Ascending aorta (tissue), 2 donors: Measurements from ENCODE around the gene ARHGAP25. TPM values are rescaled to one million over a fixed set of nuclear protein-coding genes. Genes with fewer than 3 reads are reported as not detected.

Experiments used
- DNase-seq, 2 donors: peaks; one replicate each; pipeline ENCODE4 v3.0.0-alpha.2; 2019; ENCODE audit warnings: low spot score in 2 of 2
- H3K27ac ChIP-seq, 2 donors: fragments of 200-600 bp; sonication (generic); one replicate each; pipeline ENCODE4 v1.5.1; 2016 to 2017; ENCODE audit warnings: mild to moderate bottlenecking in 1 of 2
- H3K27me3 ChIP-seq: fragments of 200-600 bp; sonication (generic); one replicate; pipeline ENCODE4 v1.5.1; 2017
- H3K36me3 ChIP-seq, 2 donors: fragments of 200-600 bp; sonication (generic); one replicate each; pipeline ENCODE4 v1.5.1; 2016
- H3K4me1 ChIP-seq, 2 donors: fragments of 200-600 bp; sonication (generic); one replicate each; pipeline ENCODE4 v1.5.1; 2016 to 2017; ENCODE audit warnings: mild to moderate bottlenecking in 1 of 2
- H3K4me3 ChIP-seq, 2 donors: fragments of 200-600 bp; sonication (generic); one replicate each; pipeline ENCODE4 v1.5.1; 2016 to 2017; ENCODE audit warnings: mild to moderate bottlenecking in 1 of 2
- H3K9me3 ChIP-seq, 2 donors: fragments of 200-600 bp; sonication (generic); one replicate each; pipeline ENCODE4 v1.5.1; 2016
- intact Hi-C: fragments of 100-400 bp; cut with DNase I; formaldehyde crosslinking; loops from one replicate; pipeline ENCODE4 v1.15.1; 2023
- total RNA-seq: library from RNA; depleted of rRNA; stranded (reverse); fragments of >200 nt; gene quantifications from one replicate; pipeline ENCODE4 v1.1.0, GENCODE V29; 2016
- TF ChIP-seq, protein P1 (sequence below), 3 experiments: fragments of 200-600 bp in 2 of 3; fragments of 450-650 bp in 1 of 3; sonication (generic) in 2 of 3; IDR thresholded peaks; one replicate each; pipeline ENCODE4 v1.5.1; 2016 to 2019; ENCODE audit warnings: antibody characterized with exemption in 3 of 3, mild to moderate bottlenecking in 1 of 3, moderate library complexity in 1 of 3

ARHGAP25 gene
- total RNA-seq, 1 donor from 2014 or later: 8.3 TPM

DNA sequence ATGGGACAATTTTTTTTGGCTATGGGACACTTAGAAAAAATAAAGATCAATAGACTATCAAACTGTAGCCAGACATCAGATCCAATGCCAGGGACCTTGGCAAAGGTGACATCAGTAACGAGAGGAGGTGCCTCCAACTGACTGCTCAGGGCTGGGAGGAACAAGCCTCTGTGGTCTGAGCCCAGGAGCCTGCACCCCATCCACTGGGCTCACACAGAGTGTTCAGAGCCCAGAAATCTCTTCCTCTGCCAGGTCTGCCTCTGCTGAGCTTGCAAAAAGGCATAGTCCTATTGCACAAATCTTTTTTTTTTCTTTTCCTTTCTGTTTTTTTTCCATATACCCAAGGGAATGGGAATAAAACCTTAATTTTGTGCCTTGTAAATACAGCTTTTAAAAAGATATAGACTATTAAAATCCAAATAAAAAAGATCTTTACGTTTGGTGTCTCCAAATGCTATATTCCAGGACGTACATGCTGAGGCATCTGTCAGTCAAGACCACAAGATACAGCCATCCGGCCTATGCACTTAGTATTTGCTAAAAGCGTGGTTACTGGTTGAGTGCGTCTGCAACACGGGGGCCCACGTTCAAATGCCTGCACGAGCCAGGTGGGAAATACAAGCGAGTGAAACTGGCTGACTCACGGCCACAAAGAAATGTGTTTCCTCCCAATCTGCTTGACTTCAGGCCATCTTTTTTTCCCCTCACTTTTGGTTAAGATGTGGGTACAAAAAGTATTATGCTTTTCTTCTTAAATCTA, 7.8 kb upstream of the ARHGAP25 start:
- Histone ChIP-seq H3K4me1 (no peaks in the 10 kb centered on the region), H3K36me3 (no peaks in the 10 kb centered on the region), H3K9me3 (no peaks in the 10 kb centered on the region), H3K27ac (no peak overlapping the region), H3K4me3 (no peak overlapping the region), H3K27me3 (no peaks in the 10 kb centered on the region)
- no peak for DNase-seq
- intact Hi-C loops: no loop called here
- TF ChIP-seq, protein P1, sequence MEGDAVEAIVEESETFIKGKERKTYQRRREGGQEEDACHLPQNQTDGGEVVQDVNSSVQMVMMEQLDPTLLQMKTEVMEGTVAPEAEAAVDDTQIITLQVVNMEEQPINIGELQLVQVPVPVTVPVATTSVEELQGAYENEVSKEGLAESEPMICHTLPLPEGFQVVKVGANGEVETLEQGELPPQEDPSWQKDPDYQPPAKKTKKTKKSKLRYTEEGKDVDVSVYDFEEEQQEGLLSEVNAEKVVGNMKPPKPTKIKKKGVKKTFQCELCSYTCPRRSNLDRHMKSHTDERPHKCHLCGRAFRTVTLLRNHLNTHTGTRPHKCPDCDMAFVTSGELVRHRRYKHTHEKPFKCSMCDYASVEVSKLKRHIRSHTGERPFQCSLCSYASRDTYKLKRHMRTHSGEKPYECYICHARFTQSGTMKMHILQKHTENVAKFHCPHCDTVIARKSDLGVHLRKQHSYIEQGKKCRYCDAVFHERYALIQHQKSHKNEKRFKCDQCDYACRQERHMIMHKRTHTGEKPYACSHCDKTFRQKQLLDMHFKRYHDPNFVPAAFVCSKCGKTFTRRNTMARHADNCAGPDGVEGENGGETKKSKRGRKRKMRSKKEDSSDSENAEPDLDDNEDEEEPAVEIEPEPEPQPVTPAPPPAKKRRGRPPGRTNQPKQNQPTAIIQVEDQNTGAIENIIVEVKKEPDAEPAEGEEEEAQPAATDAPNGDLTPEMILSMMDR (IDR thresholded peaks at IDR 0.05): no peak

DNA sequence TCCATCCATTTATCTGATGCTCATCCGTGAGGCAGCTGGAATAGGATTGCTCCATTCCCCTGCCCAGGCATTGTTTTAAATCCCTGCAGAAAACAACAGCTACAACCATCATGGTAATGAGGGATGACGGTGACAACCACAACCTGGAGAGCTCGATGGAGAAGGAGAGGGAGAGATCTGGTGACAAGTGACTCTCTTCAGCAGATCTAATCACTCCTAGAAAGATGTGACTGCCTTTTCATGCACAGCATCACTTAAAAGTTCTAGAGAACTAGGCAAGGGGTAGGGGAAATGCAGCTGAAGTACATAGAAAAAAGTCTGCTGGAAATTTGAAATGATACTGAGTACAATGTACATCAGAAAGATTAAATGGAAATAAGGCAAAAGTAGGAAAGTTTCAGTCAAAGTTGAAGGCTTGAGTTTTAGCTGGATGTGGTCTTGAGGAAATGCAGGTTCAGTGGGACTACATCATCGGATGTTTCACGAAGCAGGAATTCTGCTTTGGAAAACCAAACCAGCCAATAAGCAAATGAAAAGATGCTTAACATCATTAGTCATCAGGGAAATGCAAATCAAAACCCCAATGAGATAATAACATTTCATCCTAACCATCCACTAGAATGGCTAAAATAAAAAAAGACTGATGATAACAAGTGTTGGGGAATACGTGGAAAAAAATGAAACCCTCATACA, 6.8 kb upstream of the ARHGAP25 start:
- H3K27me3 ChIP-seq: no peaks in the 10 kb centered on the region
- TF ChIP-seq, protein P1 (IDR thresholded peaks at IDR 0.05): no peak
- no peaks in the 10 kb centered on the region for H3K9me3 ChIP-seq
- H3K36me3 ChIP-seq: no peaks in the 10 kb centered on the region
- H3K4me3 ChIP-seq: no peak overlapping the region
- intact Hi-C loops: no loop called here
- no peaks in the 10 kb centered on the region for H3K4me1 ChIP-seq
- H3K27ac ChIP-seq: no peak overlapping the region
- no peak for DNase-seq

DNA sequence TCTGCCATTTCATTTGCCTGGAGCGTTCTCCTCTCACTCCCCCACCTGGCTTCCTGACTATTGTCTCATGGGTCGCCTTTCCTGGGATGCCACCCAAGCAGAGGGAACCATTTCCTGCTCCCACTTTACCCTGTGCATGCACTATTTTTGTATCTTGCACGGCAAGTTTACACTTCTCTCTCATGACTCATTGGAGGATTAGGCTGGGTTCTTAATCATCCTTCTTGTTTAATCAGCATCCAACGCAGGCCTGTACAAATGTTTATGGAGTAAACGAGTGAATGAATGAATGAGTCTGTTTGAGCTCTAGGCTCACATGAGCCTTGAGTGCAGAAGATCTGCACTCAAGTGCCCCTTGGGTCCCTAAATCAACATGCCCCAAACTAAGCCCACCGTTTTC, 3.8 kb upstream of the ARHGAP25 start:
- intact Hi-C loops: no loop called here
- no peak for DNase-seq
- H3K27ac ChIP-seq: no peak overlapping the region
- TF ChIP-seq, protein P1 (IDR thresholded peaks at IDR 0.05): no peak
- no peaks in the 10 kb centered on the region for H3K4me1 ChIP-seq
- no peaks in the 10 kb centered on the region for H3K27me3 ChIP-seq
- H3K36me3 ChIP-seq: no peaks in the 10 kb centered on the region
- H3K4me3 ChIP-seq: no peak overlapping the region
- H3K9me3 ChIP-seq: no peaks in the 10 kb centered on the region

DNA sequence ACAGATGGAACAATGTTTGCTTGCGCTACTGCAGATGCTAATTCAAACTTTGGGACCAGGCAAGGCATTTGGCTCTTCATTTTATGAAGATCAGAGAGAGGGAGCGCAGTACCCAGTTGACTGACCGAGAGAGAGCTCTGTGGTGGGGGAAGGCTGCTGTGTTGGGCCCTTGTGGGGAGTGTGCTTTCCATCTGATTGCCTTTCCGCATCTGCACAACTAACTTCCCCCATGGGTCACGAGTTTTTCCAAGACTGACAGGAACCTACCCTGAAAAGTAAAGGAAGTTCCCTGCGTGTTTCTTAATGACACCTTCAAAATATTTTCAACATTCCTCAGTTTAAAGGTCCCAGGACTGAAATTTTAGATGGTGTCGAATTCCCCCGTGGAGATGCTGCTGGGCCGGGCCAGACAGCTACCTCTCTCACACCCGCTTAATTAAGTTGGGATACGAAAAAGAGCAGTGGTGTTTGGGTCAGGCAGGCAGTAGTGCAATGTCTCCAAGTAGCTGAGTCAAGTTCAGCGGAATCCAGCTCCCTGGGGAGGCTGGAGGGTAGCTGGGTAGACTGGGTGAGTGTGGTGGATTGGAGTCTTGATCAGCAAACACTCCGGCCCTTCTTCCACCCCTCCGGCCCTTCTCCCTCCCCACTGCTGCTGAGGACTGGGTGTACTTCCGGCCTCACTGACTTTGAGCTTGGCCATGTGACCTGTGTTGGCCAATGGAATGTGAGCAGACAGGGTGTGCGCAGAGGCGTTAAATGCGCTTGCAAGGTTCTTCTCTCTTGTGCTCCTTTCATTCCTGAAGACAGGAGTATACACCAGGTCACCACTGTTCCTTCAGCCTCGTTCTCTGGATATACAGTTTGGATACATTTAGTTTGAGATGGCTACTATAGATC, 2.3 kb upstream of the ARHGAP25 start:
- H3K36me3 ChIP-seq: no peaks in the 10 kb centered on the region
- H3K27me3 ChIP-seq: no peaks in the 10 kb centered on the region
- intact Hi-C loops: no loop called here
- no peak overlapping the region for H3K27ac ChIP-seq
- TF ChIP-seq, protein P1 (IDR thresholded peaks at IDR 0.05): no peak
- no peaks in the 10 kb centered on the region for H3K4me1 ChIP-seq
- H3K9me3 ChIP-seq: no peaks in the 10 kb centered on the region
- no peak overlapping the region for H3K4me3 ChIP-seq
- no peak for DNase-seq

DNA sequence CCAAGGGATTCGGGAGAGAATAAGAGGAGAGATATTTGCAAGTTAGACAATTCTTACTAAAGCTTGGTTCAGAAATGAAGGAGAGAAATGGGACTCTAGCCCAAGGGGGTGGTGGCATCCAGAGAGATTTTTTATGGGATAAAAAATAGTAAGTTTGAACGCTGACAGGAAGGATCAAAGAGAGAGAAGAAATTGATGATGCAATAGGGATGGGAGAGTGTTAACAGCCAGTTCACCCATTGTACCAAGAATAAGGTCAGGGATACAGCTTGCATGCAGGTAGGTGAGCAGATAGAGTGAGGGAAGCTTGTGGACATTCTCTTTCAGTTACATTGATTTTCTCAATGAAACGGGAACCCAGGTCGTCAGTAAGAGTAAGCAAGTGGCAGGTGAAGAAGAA, 1.2 kb upstream of the ARHGAP25 start:
- Histone ChIP-seq H3K27ac (no peak overlapping the region), H3K4me3 (no peak overlapping the region), H3K4me1 (no peaks in the 10 kb centered on the region), H3K9me3 (no peaks in the 10 kb centered on the region), H3K27me3 (no peaks in the 10 kb centered on the region), H3K36me3 (no peaks in the 10 kb centered on the region)
- no peak for DNase-seq
- intact Hi-C loops: no loop called here
- TF ChIP-seq, protein P1 (IDR thresholded peaks at IDR 0.05): no peak
